Astrocyte of the spinal cord (primary cell): ENCODE data around the gene PRIM2.
"Not testable (repeated sequence)": the region's sequence is repeated elsewhere in the genome, so short reads cannot be mapped to it uniquely, and the experiment has no call there.

ENCODE experiments used
- DNase-seq: peaks from one replicate; pipeline ENCODE4 v3.0.0; 2011; ENCODE audit warnings: low read depth, low spot score
- H3K4me3 ChIP-seq: 2 replicates; pipeline ENCODE4 v1.5.1; 2011; ENCODE audit warnings: low read depth, mild to moderate bottlenecking, low read length, moderate library complexity
- CTCF ChIP-seq: IDR thresholded peaks from 2 replicates; pipeline ENCODE4 v1.5.1; 2012; ENCODE audit warnings: low read depth, mild to moderate bottlenecking, low read length, inconsistent platforms
- in situ Hi-C: cut with HindIII; loops from 2 replicates; pipeline ENCODE4 v1.10.0; 2017; ENCODE audit warnings: low sequenced_read_pairs

PRIM2 gene

GRCh38 chr6:57434944-57435343 lies 117.5 kb downstream of the PRIM2 start:
- DNase-seq = no peak
- in situ Hi-C loops = no loop called here
- no peak overlapping the region for H3K4me3 ChIP-seq
- TF ChIP-seq CTCF = no peak

- TF ChIP-seq CTCF = no peak
- H3K4me3 ChIP-seq = no peak overlapping the region
- in situ Hi-C loops = no loop called here
- no peak for DNase-seq
These were observed 118.2 kb downstream of the PRIM2 start for GRCh38 chr6:57435475-57436160.

GRCh38 chr6:57440735-57441134 lies 123.3 kb downstream of the PRIM2 start:
- DNase-seq, in situ Hi-C loops, H3K4me3 ChIP-seq: not testable (repeated sequence)

- H3K4me3 ChIP-seq, in situ Hi-C loops, DNase-seq: not testable (repeated sequence)
These were observed 124.7 kb downstream of the PRIM2 start for GRCh38 chr6:57442133-57442532.

- not testable (repeated sequence) for DNase-seq
These were observed 125.8 kb downstream of the PRIM2 start for GRCh38 chr6:57443181-57443580.

GRCh38 chr6:57444787-57445186 lies 127.4 kb downstream of the PRIM2 start:
- in situ Hi-C loops, DNase-seq, H3K4me3 ChIP-seq: not testable (repeated sequence)

More at GRCh38 chr6:57443181-57443580, 125.8 kb downstream of the PRIM2 start:
- H3K4me3 ChIP-seq, in situ Hi-C loops: not testable (repeated sequence)

GRCh38 chr6:57445379-57445778 lies 127.9 kb downstream of the PRIM2 start:
- DNase-seq, H3K4me3 ChIP-seq, in situ Hi-C loops: not testable (repeated sequence)

GRCh38 chr6:57445790-57446468 lies 128.5 kb downstream of the PRIM2 start:
- H3K4me3 ChIP-seq, DNase-seq, in situ Hi-C loops: not testable (repeated sequence)

- in situ Hi-C loops, DNase-seq, H3K4me3 ChIP-seq: not testable (repeated sequence)
These were observed 132.2 kb downstream of the PRIM2 start for GRCh38 chr6:57449496-57450066.

- H3K4me3 ChIP-seq, in situ Hi-C loops, DNase-seq: not testable (repeated sequence)
These were observed 142.4 kb downstream of the PRIM2 start for GRCh38 chr6:57459781-57460180.

GRCh38 chr6:57461022-57461421 lies 143.6 kb downstream of the PRIM2 start:
- DNase-seq, in situ Hi-C loops, H3K4me3 ChIP-seq: not testable (repeated sequence)

- DNase-seq = peak; percentile 9
- in situ Hi-C loops, H3K4me3 ChIP-seq: not testable (repeated sequence)
These were observed 146.4 kb downstream of the PRIM2 start for GRCh38 chr6:57463809-57464208.

- in situ Hi-C loops, DNase-seq, H3K4me3 ChIP-seq: not testable (repeated sequence)
These were observed 148.5 kb downstream of the PRIM2 start for GRCh38 chr6:57465968-57466367.
